NT2/D1 (cell line): Measurements from ENCODE around the gene PPP3CA.
"Not testable (repeated sequence)": the region's sequence is repeated elsewhere in the genome, so short reads cannot be mapped to it uniquely, and the experiment has no call there.

Experiments
- DNase-seq: peaks from one replicate; pipeline ENCODE4 v3.0.0-alpha.2; 2011; ENCODE audit warnings: low read depth, low spot score
- H3K27me3 ChIP-seq: 2 replicates; pipeline ENCODE4 v1.6.0; 2011; ENCODE audit warnings: mild to moderate bottlenecking; ENCODE audit not compliant: insufficient read length, insufficient read depth
- H3K36me3 ChIP-seq: 2 replicates; pipeline ENCODE4 v1.6.1; 2011; ENCODE audit warnings: mild to moderate bottlenecking, low read length, mixed read lengths; ENCODE audit not compliant: insufficient read depth, insufficient read length
- H3K4me1 ChIP-seq: 2 replicates; pipeline ENCODE4 v1.5.1; 2011; ENCODE audit not compliant: insufficient read depth, insufficient read length
- H3K4me3 ChIP-seq: 2 replicates; pipeline ENCODE4 v1.5.1; 2011; ENCODE audit warnings: low read depth; ENCODE audit not compliant: insufficient read length
- H3K9ac ChIP-seq: 2 replicates; pipeline ENCODE4 v1.6.0; 2011; ENCODE audit warnings: low read depth; ENCODE audit not compliant: insufficient read length
- H3K9me3 ChIP-seq: 2 replicates; pipeline ENCODE4 v1.5.1; 2011; ENCODE audit warnings: mild to moderate bottlenecking, low read length; ENCODE audit not compliant: insufficient read depth
- SUZ12 ChIP-seq: IDR thresholded peaks from 2 replicates; pipeline ENCODE4 v1.6.1; 2011; ENCODE audit not compliant: insufficient read length, insufficient read depth; ENCODE audit errors: extremely low read depth
- YY1 ChIP-seq: IDR thresholded peaks from 2 replicates; pipeline ENCODE4 v1.6.1; 2011; ENCODE audit not compliant: insufficient read length, insufficient read depth
- ZNF274 ChIP-seq: IDR thresholded peaks from 2 replicates; pipeline ENCODE4 v1.6.1; 2011; ENCODE audit warnings: mild to moderate bottlenecking, low read depth, low read length

The PPP3CA gene

GRCh38 chr4:101135371-101136010 is 211.8 kb downstream of the PPP3CA start:
- H3K4me3 ChIP-seq: no peak overlapping the region

GRCh38 chr4:101131058-101131457 is 216.3 kb downstream of the PPP3CA start:
- not testable (repeated sequence) for H3K4me1 ChIP-seq, H3K9ac ChIP-seq, H3K36me3 ChIP-seq, H3K9me3 ChIP-seq, H3K4me3 ChIP-seq, H3K27me3 ChIP-seq, DNase-seq

More at GRCh38 chr4:101135371-101136010, 211.8 kb downstream of the PPP3CA start:
- no peak for DNase-seq
- no peaks in the 10 kb centered on the region for H3K27me3 ChIP-seq
- H3K4me1 ChIP-seq: no peaks in the 10 kb centered on the region
- H3K36me3 ChIP-seq: no peaks in the 10 kb centered on the region
- H3K9ac ChIP-seq: no peak overlapping the region
- H3K9me3 ChIP-seq: no peaks in the 10 kb centered on the region
- TF ChIP-seq SUZ12 (no peak), YY1 (no peak), ZNF274 (no peak)

GRCh38 chr4:101128898-101129297 is 218.4 kb downstream of the PPP3CA start:
- H3K4me3 ChIP-seq, H3K27me3 ChIP-seq, H3K36me3 ChIP-seq, DNase-seq, H3K9ac ChIP-seq, H3K4me1 ChIP-seq, H3K9me3 ChIP-seq: not testable (repeated sequence)

- no peak overlapping the region for H3K9ac ChIP-seq
- H3K9me3 ChIP-seq: no peaks in the 10 kb centered on the region
- no peaks in the 10 kb centered on the region for H3K4me1 ChIP-seq
- no peaks in the 10 kb centered on the region for H3K27me3 ChIP-seq
- no peak for DNase-seq
- no peaks in the 10 kb centered on the region for H3K36me3 ChIP-seq
- no peak overlapping the region for H3K4me3 ChIP-seq
- TF ChIP-seq ZNF274 (no peak), SUZ12 (no peak), YY1 (no peak)
Observed at GRCh38 chr4:101128473-101128872, 218.9 kb downstream of the PPP3CA start.

GRCh38 chr4:101127176-101127790 is 220.0 kb downstream of the PPP3CA start:
- no peaks in the 10 kb centered on the region for H3K9me3 ChIP-seq
- no peaks in the 10 kb centered on the region for H3K27me3 ChIP-seq
- H3K4me3 ChIP-seq: no peak overlapping the region
- no peak for DNase-seq
- no peaks in the 10 kb centered on the region for H3K36me3 ChIP-seq
- no peaks in the 10 kb centered on the region for H3K4me1 ChIP-seq
- H3K9ac ChIP-seq: no peak overlapping the region
- TF ChIP-seq ZNF274 (no peak), SUZ12 (no peak), YY1 (no peak)

- TF ChIP-seq YY1: no peak
- TF ChIP-seq SUZ12: no peak
- no peak for TF ChIP-seq ZNF274
- no peaks in the 10 kb centered on the region for H3K9me3 ChIP-seq
- no peak overlapping the region for H3K9ac ChIP-seq
- no peak for DNase-seq
- H3K36me3 ChIP-seq: no peaks in the 10 kb centered on the region
- H3K4me3 ChIP-seq: no peak overlapping the region
- no peaks in the 10 kb centered on the region for H3K27me3 ChIP-seq
- H3K4me1 ChIP-seq: no peaks in the 10 kb centered on the region
Observed at GRCh38 chr4:101126059-101126458, 221.3 kb downstream of the PPP3CA start.

GRCh38 chr4:101125045-101125942 is 222.0 kb downstream of the PPP3CA start:
- no peak overlapping the region for H3K9ac ChIP-seq
- H3K4me3 ChIP-seq: no peak overlapping the region
- no peaks in the 10 kb centered on the region for H3K36me3 ChIP-seq
- TF ChIP-seq ZNF274 (no peak), YY1 (no peak), SUZ12 (no peak)
- H3K4me1 ChIP-seq: no peaks in the 10 kb centered on the region
- H3K27me3 ChIP-seq: no peaks in the 10 kb centered on the region
- H3K9me3 ChIP-seq: no peaks in the 10 kb centered on the region
- DNase-seq: no peak
